Small intestine (tissue), 7 donors: ENCODE results near the gene GPD1L. TPM values are rescaled to one million over a fixed set of nuclear protein-coding genes. Genes with fewer than 3 reads are reported as not detected.

Experiments used
- DNase-seq, 2 donors: peaks; one replicate each; pipeline versions ENCODE4 v3.0.0 to v3.0.0-alpha.2; 2013
- FAIRE-seq: peaks from 2 replicates; lab custom pipeline; 2012; peaks lifted over from hg19 to GRCh38; lab: Jason Lieb, UNC
- H3K27ac ChIP-seq, 3 donors: one replicate each; pipeline ENCODE4 v1.5.1; 2013; ENCODE audit warnings: low read length in 2 of 3, mild to moderate bottlenecking in 2 of 3, control low read depth in 1 of 3, inconsistent platforms in 1 of 3, low read depth in 1 of 3, moderate library complexity in 1 of 3
- H3K27me3 ChIP-seq, 3 donors: one replicate each; pipeline ENCODE4 v1.6.1; 2013; ENCODE audit warnings: low read length in 3 of 3, inconsistent platforms in 1 of 3; ENCODE audit not compliant: control insufficient read depth in 3 of 3, insufficient read depth in 3 of 3
- H3K36me3 ChIP-seq, 3 donors: one replicate each; pipeline ENCODE4 v1.6.1; 2013; ENCODE audit warnings: low read length in 3 of 3, inconsistent platforms in 1 of 3, low read depth in 1 of 3, mild to moderate bottlenecking in 1 of 3, moderate library complexity in 1 of 3; ENCODE audit not compliant: control insufficient read depth in 3 of 3, insufficient read depth in 2 of 3
- H3K4me1 ChIP-seq, 3 donors: one replicate each; pipeline ENCODE4 v1.6.1; 2013; ENCODE audit warnings: low read length in 2 of 3, inconsistent platforms in 1 of 3, low read depth in 1 of 3, mild to moderate bottlenecking in 1 of 3, moderate library complexity in 1 of 3; ENCODE audit not compliant: control insufficient read depth in 3 of 3, insufficient read depth in 2 of 3
- H3K4me3 ChIP-seq, 3 donors: one replicate each; pipeline ENCODE4 v1.5.1; 2013; ENCODE audit warnings: low read length in 3 of 3, control low read depth in 1 of 3, inconsistent platforms in 1 of 3, low read depth in 1 of 3, mild to moderate bottlenecking in 1 of 3, moderate library complexity in 1 of 3
- H3K9me3 ChIP-seq, 2 donors: one replicate each; pipeline ENCODE4 v1.6.1; 2013; ENCODE audit warnings: low read depth in 1 of 2, low read length in 1 of 2; ENCODE audit not compliant: control insufficient read depth in 2 of 2, insufficient read depth in 1 of 2
- WGBS, 3 donors: extraction: QIAGEN DNeasy Blood & Tissue Kit; methylation state at CpG; one replicate each; pipeline ENCODE4 v1.1.7; 2013; 5-methylcytosine and 5-hydroxymethylcytosine counted together
- polyA plus RNA-seq, 4 donors: library from polyadenylated mRNA; stranded (reverse) in 3 of 4; unstranded in 1 of 4; fragments of 200-250 nt in 3 of 4; fragments of 120-200 nt in 1 of 4; gene quantifications; one replicate each; pipeline versions ENCODE4 v1.2.1 to v1.2.3, GENCODE V29; 2013
- donor health status: healthy with polysubstance abuse.
- donor health status: control.
- donor health status: control.
- donor health status: Bipolar disorder and iron deficiency.
- donor health status: healthy.

The GPD1L gene
- polyA plus RNA-seq, 4 donors = 15.0 to 58.1 (median 27.3) TPM

- H3K27me3 ChIP-seq = no peaks in the 10 kb centered on the region
Observed at GRCh38 chr3:32195995-32196540, 89.6 kb downstream of the GPD1L start.

GRCh38 chr3:32197991-32198390 lies 91.6 kb downstream of the GPD1L start:
- no peak for DNase-seq
- Histone ChIP-seq H3K27me3 (no peaks in the 10 kb centered on the region), H3K4me3 (no peak overlapping the region), H3K9me3 (no peaks in the 10 kb centered on the region), H3K36me3 (no peaks in the 10 kb centered on the region), H3K27ac (no peak overlapping the region), H3K4me1 (peaks cover 0 to 4% (median 0%) of the 10 kb centered on the region in 3 donors)
- WGBS, 3 donors = 97 to 100% (median 100%) methylated on average over 1 of the region's 1 CpG
- FAIRE-seq = no peak

More at GRCh38 chr3:32195995-32196540, 89.6 kb downstream of the GPD1L start:
- no peak overlapping the region for H3K4me3 ChIP-seq
- H3K27ac ChIP-seq = no peak overlapping the region
- peaks cover 0 to under 1% (median 0%) of the 10 kb centered on the region in 3 donors for H3K4me1 ChIP-seq
- 30 to 75% (median 54%) methylated on average over 4 of the region's 4 CpGs for WGBS, 3 donors
- no peak for DNase-seq
- no peaks in the 10 kb centered on the region for H3K9me3 ChIP-seq
- H3K36me3 ChIP-seq = no peaks in the 10 kb centered on the region
- FAIRE-seq = no peak

- H3K36me3 ChIP-seq = no peaks in the 10 kb centered on the region
- H3K9me3 ChIP-seq = no peaks in the 10 kb centered on the region
- WGBS, 3 donors = 87 to 93% (median 88%) methylated on average over 3 of the region's 3 CpGs
- no peak for DNase-seq
- H3K4me1 ChIP-seq = peaks cover 0 to 4% (median 0%) of the 10 kb centered on the region in 3 donors
- no peaks in the 10 kb centered on the region for H3K27me3 ChIP-seq
- no peak overlapping the region for H3K4me3 ChIP-seq
- no peak overlapping the region for H3K27ac ChIP-seq
- no peak for FAIRE-seq
Observed at GRCh38 chr3:32198714-32199113, 92.3 kb downstream of the GPD1L start.

- Histone ChIP-seq H3K4me1 (peaks cover 0 to 4% (median 0%) of the 10 kb centered on the region in 3 donors), H3K36me3 (no peaks in the 10 kb centered on the region), H3K9me3 (no peaks in the 10 kb centered on the region), H3K4me3 (no peak overlapping the region), H3K27ac (no peak overlapping the region), H3K27me3 (no peaks in the 10 kb centered on the region)
- 76 to 86% (median 84%) methylated on average over 7 of the region's 7 CpGs for WGBS, 3 donors
- FAIRE-seq (no peak), DNase-seq (no peak)
Observed at GRCh38 chr3:32200490-32200889, 94.1 kb downstream of the GPD1L start.

- Histone ChIP-seq H3K4me1 (peaks cover 0 to 4% (median 0%) of the 10 kb centered on the region in 3 donors), H3K27me3 (no peaks in the 10 kb centered on the region), H3K27ac (no peak overlapping the region), H3K9me3 (no peaks in the 10 kb centered on the region), H3K36me3 (no peaks in the 10 kb centered on the region), H3K4me3 (no peak overlapping the region)
- no peak for FAIRE-seq
- DNase-seq = no peak
- WGBS, 3 donors = 68 to 88% (median 79%) methylated on average over 10 of the region's 10 CpGs
Observed at GRCh38 chr3:32200992-32201758, 94.8 kb downstream of the GPD1L start.

- FAIRE-seq = no peak
- Histone ChIP-seq H3K9me3 (no peaks in the 10 kb centered on the region), H3K4me3 (no peak overlapping the region), H3K36me3 (no peaks in the 10 kb centered on the region), H3K27me3 (no peaks in the 10 kb centered on the region), H3K4me1 (peaks cover 0 to 4% (median 0%) of the 10 kb centered on the region in 3 donors), H3K27ac (no peak overlapping the region)
- no peak for DNase-seq
- 87 to 92% (median 87%) methylated on average over 1 of the region's 1 CpG for WGBS, 3 donors
Observed at GRCh38 chr3:32202496-32202895, 96.1 kb downstream of the GPD1L start.

GRCh38 chr3:32203854-32204253 lies 97.4 kb downstream of the GPD1L start:
- H3K27me3 ChIP-seq = no peaks in the 10 kb centered on the region
- H3K27ac ChIP-seq = no peak overlapping the region
- DNase-seq = peak in 1 of 2 donors; percentile 40
- H3K4me1 ChIP-seq = peaks cover 0 to 4% (median 0%) of the 10 kb centered on the region in 3 donors
- no peaks in the 10 kb centered on the region for H3K9me3 ChIP-seq
- H3K36me3 ChIP-seq = no peaks in the 10 kb centered on the region
- no peak overlapping the region for H3K4me3 ChIP-seq
- FAIRE-seq = no peak

GRCh38 chr3:32208447-32208846 lies 102.0 kb downstream of the GPD1L start:
- no peaks in the 10 kb centered on the region for H3K4me1 ChIP-seq
- H3K27ac ChIP-seq = no peak overlapping the region
- no peaks in the 10 kb centered on the region for H3K9me3 ChIP-seq
- 89 to 91% (median 89%) methylated on average over 4 of the region's 4 CpGs for WGBS, 3 donors
- H3K4me3 ChIP-seq = no peak overlapping the region
- H3K36me3 ChIP-seq = no peaks in the 10 kb centered on the region
- no peaks in the 10 kb centered on the region for H3K27me3 ChIP-seq
- DNase-seq (no peak), FAIRE-seq (no peak)
